HL-60 (cell line): ENCODE measurements around the gene SLC25A21.
"Not testable (repeated sequence)": the region's sequence is repeated elsewhere in the genome, so short reads cannot be mapped to it uniquely, and the experiment has no call there.

Experiments used
- DNase-seq, 2 experiments: peaks; one replicate each; pipeline ENCODE4 v3.0.0-alpha.2; 2010 to 2020; ENCODE audit warnings: low read depth in 1 of 2, low spot score in 1 of 2
- H3K27ac ChIP-seq: fragments of 250-450 bp; sonication (Bioruptor Pico); replicated peaks from 2 replicates; pipeline ENCODE4 v1.5.1; 2020; ENCODE audit warnings: mild to moderate bottlenecking, moderate library complexity
- H3K27me3 ChIP-seq: fragments of 250-450 bp; sonication (Bioruptor Pico); 2 replicates; pipeline ENCODE4 v1.5.1; 2021; ENCODE audit warnings: mild to moderate bottlenecking, moderate library complexity; ENCODE audit not compliant: insufficient read depth, poor library complexity, severe bottlenecking
- H3K4me3 ChIP-seq: replicated peaks from 2 replicates; pipeline ENCODE4 v1.5.1; 2011; ENCODE audit warnings: mild to moderate bottlenecking, control low read depth, low read length; ENCODE audit not compliant: insufficient read depth
- CTCF ChIP-seq: IDR thresholded peaks from one replicate; pipeline ENCODE4 v1.5.1; 2011; ENCODE audit warnings: low read length, control low read depth, inconsistent platforms; ENCODE audit not compliant: insufficient read depth
- GABPA ChIP-seq: IDR thresholded peaks from 2 replicates; pipeline ENCODE4 v1.6.1; 2012; ENCODE audit warnings: low read depth
- POLR2AphosphoS5 ChIP-seq: IDR thresholded peaks from 2 replicates; pipeline ENCODE4 v1.6.1; 2012; ENCODE audit warnings: low read depth
- REST ChIP-seq: IDR thresholded peaks from 2 replicates; pipeline ENCODE4 v1.6.1; 2012; ENCODE audit warnings: low read depth; ENCODE audit not compliant: insufficient replicate concordance
- SPI1 ChIP-seq: IDR thresholded peaks from 2 replicates; pipeline ENCODE4 v1.6.1; 2012; ENCODE audit warnings: low read depth, mild to moderate bottlenecking, borderline replicate concordance

Gene SLC25A21

GRCh38 chr14:37168721-37169120 is 3.7 kb downstream of the SLC25A21 start:
- Histone ChIP-seq H3K27me3 (peaks cover 22% of the 10 kb centered on the region), H3K27ac (no peak overlapping the region), H3K4me3 (no peak overlapping the region)
- no peak for DNase-seq
- TF ChIP-seq SPI1, result no peak
- TF ChIP-seq GABPA, result no peak
- no peak for TF ChIP-seq CTCF
- TF ChIP-seq REST, result no peak
- no peak for TF ChIP-seq POLR2AphosphoS5

DNA sequence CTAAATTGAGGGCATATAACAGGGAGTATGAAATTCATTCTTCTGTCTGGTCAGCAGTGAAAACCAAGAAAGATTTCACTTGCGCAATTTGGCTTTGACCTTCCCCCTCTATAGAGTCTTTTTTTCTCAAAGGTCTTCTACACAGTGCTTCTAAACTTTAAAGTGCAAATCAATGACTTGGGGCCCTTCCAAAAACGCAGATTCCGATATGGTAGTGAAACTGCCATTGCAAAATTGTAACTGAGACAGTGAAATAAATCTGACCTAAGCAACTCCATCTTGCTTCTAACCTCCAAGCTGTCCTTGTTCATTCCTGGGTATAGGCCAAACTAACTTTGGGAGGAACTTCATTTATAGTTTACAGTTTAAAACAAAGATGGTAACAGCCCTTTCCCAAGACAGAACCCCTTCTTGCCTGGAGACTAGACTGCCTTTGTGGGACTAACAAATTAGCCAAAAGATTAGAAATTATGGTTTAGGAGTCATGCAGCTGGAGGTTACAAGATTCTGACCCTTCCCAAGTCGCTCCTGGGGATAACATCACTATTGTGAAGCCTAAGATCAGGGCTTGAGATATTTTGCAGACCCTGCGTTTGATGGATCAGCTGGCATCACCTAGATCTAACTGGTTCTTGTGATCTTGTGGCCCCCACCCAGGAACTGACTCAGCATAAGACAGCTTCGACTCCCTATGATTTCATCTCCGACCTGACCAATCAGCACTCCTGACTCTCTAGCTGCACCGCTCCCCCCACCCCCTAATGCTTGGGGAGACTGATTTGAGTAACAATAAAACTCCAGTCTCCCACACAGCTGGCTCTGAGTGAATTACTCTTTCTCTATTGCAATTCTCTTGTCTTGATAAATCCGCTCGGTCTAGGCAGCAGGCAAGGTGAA is 5.0 kb downstream of the SLC25A21 start:
- Histone ChIP-seq H3K4me3 (no peak overlapping the region), H3K27ac (no peak overlapping the region)
- no peak for TF ChIP-seq POLR2AphosphoS5
- no peak for TF ChIP-seq REST
- no peak for TF ChIP-seq CTCF
- TF ChIP-seq GABPA, result no peak
- TF ChIP-seq SPI1, result no peak

GRCh38 chr14:37165794-37166193 is 6.6 kb downstream of the SLC25A21 start:
- Histone ChIP-seq H3K27me3 (no peaks in the 10 kb centered on the region), H3K4me3 (no peak overlapping the region), H3K27ac (no peak overlapping the region)
- no peak for DNase-seq
- TF ChIP-seq CTCF (no peak), SPI1 (no peak), POLR2AphosphoS5 (no peak)

More for the DNA sequence above, 5.0 kb downstream of the SLC25A21 start:
- DNase-seq, result no peak
- H3K27me3 ChIP-seq, result peaks cover 12% of the 10 kb centered on the region

GRCh38 chr14:37162307-37162706 is 10.1 kb downstream of the SLC25A21 start:
- not testable (repeated sequence) for H3K27me3 ChIP-seq, H3K4me3 ChIP-seq, DNase-seq, H3K27ac ChIP-seq
